HUES48 (cell line): ENCODE data around the gene NSG1.

Source experiments
- H3K27ac ChIP-seq: one replicate; pipeline ENCODE4 v1.7.0; 2013; ENCODE audit warnings: low read depth, low read length, inconsistent platforms
- H3K27me3 ChIP-seq: 2 replicates; pipeline ENCODE4 v1.6.1; 2013; ENCODE audit warnings: mild to moderate bottlenecking, low read length; ENCODE audit not compliant: control insufficient read depth, insufficient read depth
- H3K36me3 ChIP-seq: 2 replicates; pipeline ENCODE4 v1.6.1; 2013; ENCODE audit warnings: low read length; ENCODE audit not compliant: control insufficient read depth, insufficient read depth
- H3K4me1 ChIP-seq: 2 replicates; pipeline ENCODE4 v1.6.1; 2013; ENCODE audit warnings: mild to moderate bottlenecking, low read length; ENCODE audit not compliant: control insufficient read depth, insufficient read depth
- H3K4me3 ChIP-seq: 2 replicates; pipeline ENCODE4 v1.5.1; 2013; ENCODE audit warnings: mild to moderate bottlenecking, low read depth, low read length
- H3K9ac ChIP-seq: 2 replicates; pipeline ENCODE4 v1.6.1; 2013; ENCODE audit warnings: mild to moderate bottlenecking, low read depth, low read length, moderate library complexity
- H3K9me3 ChIP-seq: 2 replicates; pipeline ENCODE4 v1.6.1; 2013; ENCODE audit warnings: low read length; ENCODE audit not compliant: control insufficient read depth, insufficient read depth

NSG1 gene

GRCh38 chr4:4388836-4389575 lies 2.1 kb downstream of the NSG1 start:
- H3K9ac ChIP-seq: no peak overlapping the region

GRCh38 chr4:4390046-4390445 lies 3.1 kb downstream of the NSG1 start:
- Histone ChIP-seq H3K9ac (no peak overlapping the region), H3K36me3 (peaks cover 32% of the 10 kb centered on the region; the same call in 1 of the 2 replicates), H3K27me3 (peaks cover 44% of the 10 kb centered on the region)

More at GRCh38 chr4:4388836-4389575, 2.1 kb downstream of the NSG1 start:
- Histone ChIP-seq H3K4me3 (no peak overlapping the region), H3K36me3 (peaks cover 32% of the 10 kb centered on the region; the same call in 1 of the 2 replicates), H3K27me3 (peaks cover 55% of the 10 kb centered on the region), H3K4me1 (no peaks in the 10 kb centered on the region; the same call in 1 of the 2 replicates), H3K9me3 (no peaks in the 10 kb centered on the region), H3K27ac (no peak overlapping the region)

GRCh38 chr4:4390515-4391240 lies 3.8 kb downstream of the NSG1 start:
- no peak overlapping the region for H3K4me3 ChIP-seq
- H3K27me3 ChIP-seq: peaks cover 38% of the 10 kb centered on the region
- peaks cover 32% of the 10 kb centered on the region; the same call in 1 of the 2 replicates for H3K36me3 ChIP-seq
- no peak overlapping the region for H3K9ac ChIP-seq
- H3K4me1 ChIP-seq: peaks cover 3% of the 10 kb centered on the region; the same call in 1 of the 2 replicates
- H3K27ac ChIP-seq: no peak overlapping the region
- H3K9me3 ChIP-seq: no peaks in the 10 kb centered on the region

More at GRCh38 chr4:4390046-4390445, 3.1 kb downstream of the NSG1 start:
- Histone ChIP-seq H3K27ac (no peak overlapping the region), H3K9me3 (no peaks in the 10 kb centered on the region), H3K4me1 (no peaks in the 10 kb centered on the region; the same call in 1 of the 2 replicates), H3K4me3 (no peak overlapping the region)

GRCh38 chr4:4391866-4392265 lies 5.0 kb downstream of the NSG1 start:
- peaks cover 15% of the 10 kb centered on the region for H3K4me1 ChIP-seq
- no peak overlapping the region for H3K27ac ChIP-seq
- peaks cover 26% of the 10 kb centered on the region for H3K27me3 ChIP-seq
- H3K9me3 ChIP-seq: no peaks in the 10 kb centered on the region
- H3K9ac ChIP-seq: no peak overlapping the region
- H3K4me3 ChIP-seq: no peak overlapping the region
- H3K36me3 ChIP-seq: peaks cover 32% of the 10 kb centered on the region; the same call in 1 of the 2 replicates

GRCh38 chr4:4392501-4393183 lies 5.7 kb downstream of the NSG1 start:
- Histone ChIP-seq H3K36me3 (peaks cover 32% of the 10 kb centered on the region; the same call in 1 of the 2 replicates), H3K9ac (no peak overlapping the region), H3K9me3 (no peaks in the 10 kb centered on the region), H3K4me1 (peaks cover 15% of the 10 kb centered on the region), H3K27me3 (peaks cover 19% of the 10 kb centered on the region), H3K4me3 (no peak overlapping the region), H3K27ac (no peak overlapping the region)

GRCh38 chr4:4394644-4395043 lies 7.7 kb downstream of the NSG1 start:
- peaks cover 2% of the 10 kb centered on the region; the same call in 1 of the 2 replicates for H3K27me3 ChIP-seq
- H3K36me3 ChIP-seq: peaks cover 26% of the 10 kb centered on the region; the same call in 1 of the 2 replicates
- H3K9ac ChIP-seq: no peak overlapping the region
- H3K4me3 ChIP-seq: no peak overlapping the region
- H3K4me1 ChIP-seq: peaks cover 15% of the 10 kb centered on the region
- H3K9me3 ChIP-seq: no peaks in the 10 kb centered on the region
- no peak overlapping the region for H3K27ac ChIP-seq

- Histone ChIP-seq H3K9ac (no peak overlapping the region), H3K36me3 (peaks cover 25% of the 10 kb centered on the region; the same call in 1 of the 2 replicates), H3K9me3 (no peaks in the 10 kb centered on the region), H3K27ac (no peak overlapping the region), H3K27me3 (no peaks in the 10 kb centered on the region), H3K4me1 (peaks cover 15% of the 10 kb centered on the region), H3K4me3 (no peak overlapping the region)
These were observed 8.5 kb downstream of the NSG1 start for GRCh38 chr4:4395371-4395770.

GRCh38 chr4:4395849-4396627 lies 9.1 kb downstream of the NSG1 start:
- Histone ChIP-seq H3K27ac (no peak overlapping the region), H3K4me3 (no peak overlapping the region), H3K27me3 (no peaks in the 10 kb centered on the region), H3K36me3 (peaks cover 25% of the 10 kb centered on the region; the same call in 1 of the 2 replicates), H3K9ac (no peak overlapping the region; the same call in 1 of the 2 replicates), H3K9me3 (no peaks in the 10 kb centered on the region), H3K4me1 (peaks cover 15% of the 10 kb centered on the region)

GRCh38 chr4:4396628-4397440 lies 9.9 kb downstream of the NSG1 start:
- Histone ChIP-seq H3K9ac (no peak overlapping the region), H3K27ac (no peak overlapping the region), H3K9me3 (no peaks in the 10 kb centered on the region), H3K4me1 (peaks cover 15% of the 10 kb centered on the region), H3K36me3 (peaks cover 20% of the 10 kb centered on the region; the same call in 1 of the 2 replicates), H3K4me3 (no peak overlapping the region), H3K27me3 (no peaks in the 10 kb centered on the region)
